GM20000 (cell line): ENCODE results near the gene SGK1.

Source experiments
- DNase-seq: peaks from one replicate; pipeline ENCODE4 v3.0.0; 2012; ENCODE audit warnings: low spot score
- TF ChIP-seq, protein P1 (sequence below): IDR thresholded peaks from 2 replicates; pipeline ENCODE4 v1.5.1; 2012; ENCODE audit warnings: mild to moderate bottlenecking, control low read depth; ENCODE audit errors: extremely low read depth, missing control alignments

SGK1 gene

DNA sequence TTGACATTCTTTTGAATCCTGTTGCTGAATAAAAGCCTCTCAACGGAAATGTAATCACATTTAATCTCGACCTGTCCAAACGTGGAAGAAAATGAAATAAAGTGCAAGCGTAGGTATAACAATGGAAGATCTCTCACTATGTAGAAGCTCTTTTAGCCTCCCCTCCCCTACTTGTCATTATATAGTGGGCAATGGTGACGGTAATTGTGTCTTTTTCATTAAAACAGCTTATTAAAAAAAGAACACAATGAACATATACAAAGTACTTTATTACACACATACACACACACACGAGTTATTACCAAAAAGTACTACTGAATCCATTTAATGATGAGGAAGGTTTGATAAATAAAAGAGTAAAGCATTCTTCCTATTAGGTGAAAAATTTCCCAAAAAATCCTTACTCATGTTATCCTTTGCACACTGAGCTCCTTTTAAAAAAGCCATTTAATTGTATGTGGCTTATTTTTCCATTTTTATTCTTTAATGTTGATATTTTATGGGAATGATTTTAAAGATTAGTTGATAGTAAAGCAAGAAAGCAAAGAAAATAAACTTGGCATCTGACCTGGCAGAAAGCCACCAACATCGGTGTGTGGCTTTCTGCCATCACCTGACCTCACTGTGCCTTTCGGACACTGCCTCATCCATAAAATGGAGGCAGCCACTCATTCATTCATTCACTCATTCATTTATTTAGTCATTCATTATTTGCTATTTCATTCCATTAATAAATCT, 493 bp upstream of the SGK1 start:
- no peak for DNase-seq
- TF ChIP-seq, protein P1, sequence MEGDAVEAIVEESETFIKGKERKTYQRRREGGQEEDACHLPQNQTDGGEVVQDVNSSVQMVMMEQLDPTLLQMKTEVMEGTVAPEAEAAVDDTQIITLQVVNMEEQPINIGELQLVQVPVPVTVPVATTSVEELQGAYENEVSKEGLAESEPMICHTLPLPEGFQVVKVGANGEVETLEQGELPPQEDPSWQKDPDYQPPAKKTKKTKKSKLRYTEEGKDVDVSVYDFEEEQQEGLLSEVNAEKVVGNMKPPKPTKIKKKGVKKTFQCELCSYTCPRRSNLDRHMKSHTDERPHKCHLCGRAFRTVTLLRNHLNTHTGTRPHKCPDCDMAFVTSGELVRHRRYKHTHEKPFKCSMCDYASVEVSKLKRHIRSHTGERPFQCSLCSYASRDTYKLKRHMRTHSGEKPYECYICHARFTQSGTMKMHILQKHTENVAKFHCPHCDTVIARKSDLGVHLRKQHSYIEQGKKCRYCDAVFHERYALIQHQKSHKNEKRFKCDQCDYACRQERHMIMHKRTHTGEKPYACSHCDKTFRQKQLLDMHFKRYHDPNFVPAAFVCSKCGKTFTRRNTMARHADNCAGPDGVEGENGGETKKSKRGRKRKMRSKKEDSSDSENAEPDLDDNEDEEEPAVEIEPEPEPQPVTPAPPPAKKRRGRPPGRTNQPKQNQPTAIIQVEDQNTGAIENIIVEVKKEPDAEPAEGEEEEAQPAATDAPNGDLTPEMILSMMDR, result no peak

DNA sequence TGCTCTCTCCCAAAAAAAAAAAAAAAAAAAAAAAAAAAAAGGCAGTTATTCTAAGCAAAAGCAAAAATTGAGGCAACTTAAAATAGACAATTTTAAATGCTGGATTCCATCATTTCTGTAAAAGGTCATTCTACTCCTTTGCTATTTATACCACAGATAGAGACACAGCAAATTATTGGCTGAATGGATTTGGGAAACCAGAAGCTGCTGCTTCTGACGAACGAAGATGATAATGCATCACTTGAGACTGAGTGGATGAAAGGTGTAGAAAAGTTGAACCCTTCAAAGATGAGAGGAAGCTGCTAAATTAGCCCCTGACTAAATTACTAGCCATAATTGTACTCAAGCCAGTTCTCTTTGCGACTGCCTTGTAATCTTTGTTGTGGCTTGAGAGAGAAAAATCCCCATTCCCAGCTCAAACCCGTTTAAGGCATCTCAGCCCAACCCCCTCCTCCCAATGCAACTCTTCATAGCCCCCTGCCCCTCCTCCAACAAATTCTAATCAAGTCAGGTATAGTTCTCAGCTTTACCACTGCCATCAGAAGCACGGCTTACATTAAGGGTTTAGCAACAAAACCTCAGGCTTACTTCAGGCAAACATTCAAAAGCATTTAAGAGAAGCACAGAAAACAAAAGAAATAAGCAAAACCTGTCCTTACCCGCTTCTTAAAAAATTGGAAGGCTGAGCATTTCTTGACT, 1.0 kb downstream of the SGK1 start:
- DNase-seq, result no peak
- TF ChIP-seq, protein P1, result no peak

DNA sequence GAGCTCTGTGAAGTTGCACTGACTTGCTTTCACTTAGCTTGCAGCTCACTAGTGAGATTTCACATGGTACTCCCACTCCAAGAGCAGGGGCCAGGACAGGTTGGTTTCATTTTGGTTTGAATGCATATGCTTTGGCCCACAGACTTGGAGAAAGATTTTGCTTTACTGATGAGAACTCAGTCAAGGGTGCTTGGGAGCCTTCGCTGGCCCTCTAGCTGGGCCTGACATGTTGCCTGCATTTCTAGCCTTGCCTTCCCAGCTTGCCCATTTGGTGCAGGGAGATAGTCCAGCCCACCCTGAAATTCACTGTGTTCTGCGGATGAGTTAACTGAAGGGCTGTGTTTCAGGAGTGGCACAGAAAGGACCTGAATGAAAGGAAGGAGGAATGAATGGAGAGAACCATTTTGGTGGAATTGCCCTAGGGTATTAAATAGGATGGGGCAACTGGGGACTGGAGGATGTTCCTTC, 1.9 kb downstream of the SGK1 start:
- DNase-seq, result no peak
- TF ChIP-seq, protein P1, result no peak

DNA sequence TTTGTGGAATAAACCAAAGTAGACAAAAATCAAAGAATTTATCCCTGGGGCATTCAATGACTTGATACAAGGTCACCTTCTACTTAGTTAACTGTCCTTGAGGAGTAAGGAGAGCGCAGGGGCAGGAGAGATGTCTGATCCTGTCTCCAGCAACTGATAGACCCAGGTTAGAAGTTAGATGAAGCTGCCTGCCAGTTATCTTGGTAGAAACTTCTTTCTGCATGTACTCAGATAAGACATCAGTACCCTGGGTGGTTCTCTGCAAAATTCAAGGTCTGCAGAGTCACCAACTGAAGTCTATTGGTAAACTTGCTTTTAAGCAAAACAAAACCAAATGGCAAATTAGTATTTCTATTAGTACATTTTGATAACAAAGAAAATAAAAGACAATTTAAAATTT, 2.7 kb downstream of the SGK1 start:
- DNase-seq, result no peak
- TF ChIP-seq, protein P1, result no peak

DNA sequence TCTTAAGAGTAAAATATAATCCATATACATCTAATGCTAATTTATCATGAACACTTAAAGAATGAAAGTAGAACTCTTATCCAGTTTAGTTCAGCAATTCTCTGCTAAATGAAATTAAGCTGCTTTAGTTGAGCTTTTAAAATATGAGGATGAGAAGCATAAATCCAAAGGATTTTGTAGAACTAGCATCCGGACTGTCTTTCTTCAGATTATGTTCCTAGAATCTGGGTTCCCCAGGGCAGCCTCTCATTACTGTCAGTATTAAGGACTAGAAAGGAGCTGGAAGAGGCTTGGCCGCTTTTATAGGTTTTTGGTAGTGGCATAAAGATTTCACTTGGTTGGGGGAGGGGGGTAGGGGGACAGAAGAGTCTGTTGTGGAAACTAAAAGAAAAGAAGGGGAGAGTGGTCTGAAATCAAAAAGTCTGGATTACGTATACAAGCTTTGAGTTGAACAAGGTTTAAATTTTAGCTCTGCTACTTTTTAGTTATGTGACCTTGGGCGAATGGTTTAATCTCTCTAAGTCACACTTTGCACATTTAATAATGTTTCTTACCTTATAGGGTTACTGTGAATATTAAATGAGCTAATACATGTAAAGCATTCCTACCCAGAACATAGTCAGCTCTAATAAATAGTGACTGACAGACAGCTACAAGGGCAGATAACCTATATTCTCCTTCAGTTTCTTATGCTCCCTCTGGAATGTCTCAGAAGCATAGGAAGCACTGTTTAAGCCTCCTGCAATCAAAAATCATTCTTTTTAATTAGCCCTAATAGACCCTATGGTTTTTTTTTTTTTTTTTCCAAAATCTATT, 3.7 kb downstream of the SGK1 start:
- no peak for DNase-seq
- TF ChIP-seq, protein P1, result no peak

DNA sequence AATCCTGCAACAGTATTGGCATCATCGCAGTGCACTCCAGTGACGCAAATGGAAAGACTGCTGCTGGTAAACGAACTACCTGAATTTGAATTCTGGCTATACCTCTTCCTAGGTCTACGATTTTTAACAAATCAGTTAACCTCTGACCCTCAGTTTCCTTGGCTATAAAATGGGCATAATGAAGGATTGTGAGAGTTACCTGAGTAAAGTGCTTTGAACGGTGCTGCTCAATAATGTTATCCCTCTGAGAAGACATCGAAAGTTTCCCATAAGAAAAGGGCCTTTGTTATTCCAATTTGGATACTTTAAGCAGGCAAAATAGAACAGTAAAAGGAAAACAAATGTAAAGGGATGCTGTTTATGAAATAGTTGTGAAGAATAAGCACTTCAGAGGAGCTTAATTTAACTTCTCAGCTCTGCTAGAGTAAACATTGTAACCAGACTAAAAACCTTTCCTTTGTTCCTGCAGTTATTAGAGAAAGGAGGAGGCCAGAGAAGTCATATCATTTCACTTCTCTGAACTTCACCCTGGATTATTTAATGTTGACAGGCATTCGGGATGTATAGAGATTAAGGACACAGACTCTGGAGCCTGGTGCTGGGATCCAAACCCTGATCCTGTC, 5.8 kb downstream of the SGK1 start:
- TF ChIP-seq, protein P1, result no peak
- DNase-seq, result no peak

DNA sequence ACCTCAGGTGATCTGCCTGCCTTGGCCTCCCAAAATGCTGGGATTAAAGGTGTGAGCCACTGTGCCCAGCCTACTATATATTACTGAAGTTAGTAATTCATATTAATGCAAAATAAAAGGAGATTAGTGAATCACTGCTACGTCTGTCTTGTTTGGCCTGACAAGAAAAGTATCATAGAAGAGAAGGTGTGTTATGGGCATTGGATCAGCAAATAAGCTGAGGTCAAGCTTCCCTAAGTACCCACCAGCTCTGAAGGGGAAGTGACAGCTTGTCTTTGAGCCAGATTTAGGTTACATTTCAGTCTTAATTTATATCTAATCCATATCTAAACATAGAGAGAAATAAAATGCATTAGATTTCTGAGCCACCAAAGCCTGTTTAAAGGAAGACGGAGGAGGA, 7.1 kb downstream of the SGK1 start:
- DNase-seq, result no peak
- TF ChIP-seq, protein P1, result no peak
